CD14-positive monocyte (primary cell): ENCODE data around the gene SLC38A8. TPM values are rescaled to one million over a fixed set of nuclear protein-coding genes. Genes with fewer than 3 reads are reported as not detected.

ENCODE experiments used
- DNase-seq, 3 donors: peaks; one replicate each; pipeline ENCODE4 v3.0.0-alpha.2; 2011 to 2022
- H2AFZ ChIP-seq: 2 replicates; pipeline ENCODE4 v1.6.0; 2012; ENCODE audit warnings: mild to moderate bottlenecking, low read depth, low read length, inconsistent platforms; ENCODE audit not compliant: insufficient read depth, poor library complexity, severe bottlenecking
- H3K27ac ChIP-seq, 2 donors: 1 replicate in 1 of 2; 2 replicates in 1 of 2; pipeline ENCODE4 v1.5.1; 2012 to 2013; ENCODE audit warnings: low read length in 2 of 2, control low read depth in 1 of 2, inconsistent platforms in 1 of 2, low read depth in 1 of 2, mild to moderate bottlenecking in 1 of 2
- H3K27me3 ChIP-seq, 2 donors: one replicate each; pipeline versions ENCODE4 v1.6.0 to v1.6.1; 2011 to 2013; ENCODE audit warnings: low read length in 2 of 2; ENCODE audit not compliant: control insufficient read depth in 2 of 2, insufficient read depth in 2 of 2
- H3K36me3 ChIP-seq, 2 donors: replicated peaks in 1 of 2; 1 replicate in 1 of 2; 2 replicates in 1 of 2; pipeline versions ENCODE4 v1.5.1 to v1.6.1; 2012 to 2013; ENCODE audit warnings: low read length in 2 of 2, control low read depth in 1 of 2, inconsistent platforms in 1 of 2, mild to moderate bottlenecking in 1 of 2; ENCODE audit not compliant: insufficient read depth in 2 of 2, control insufficient read depth in 1 of 2
- H3K4me1 ChIP-seq, 2 donors: 1 replicate in 1 of 2; 2 replicates in 1 of 2; pipeline versions ENCODE4 v1.5.1 to v1.6.1; 2012 to 2013; ENCODE audit warnings: low read length in 2 of 2, control low read depth in 1 of 2, inconsistent platforms in 1 of 2, mild to moderate bottlenecking in 1 of 2, moderate library complexity in 1 of 2; ENCODE audit not compliant: insufficient read depth in 2 of 2, control insufficient read depth in 1 of 2
- H3K4me2 ChIP-seq: replicated peaks from 2 replicates; pipeline ENCODE3; 2012; ENCODE audit warnings: low read length, moderate library complexity, mild to moderate bottlenecking; ENCODE audit not compliant: poor library complexity, severe bottlenecking; ENCODE audit errors: extremely low read depth
- H3K4me3 ChIP-seq, 3 experiments: fragments of 200-600 bp in 1 of 3; sonication (generic) in 1 of 3; replicated peaks in 1 of 3; 1 replicate in 2 of 3; 2 replicates in 1 of 3; pipeline ENCODE4 v1.5.1; 2011 to 2013; ENCODE audit warnings: low read length in 3 of 3, mild to moderate bottlenecking in 3 of 3, control low read depth in 2 of 3, low read depth in 2 of 3, inconsistent platforms in 1 of 3, moderate library complexity in 1 of 3
- H3K79me2 ChIP-seq: 2 replicates; pipeline ENCODE4 v1.6.0; 2012; ENCODE audit warnings: mild to moderate bottlenecking, control low read depth, inconsistent platforms, low read length, moderate library complexity; ENCODE audit not compliant: insufficient read depth
- H3K9ac ChIP-seq: 2 replicates; pipeline ENCODE4 v1.6.0; 2017; ENCODE audit warnings: low read length, mild to moderate bottlenecking; ENCODE audit not compliant: insufficient read depth, poor library complexity, severe bottlenecking
- H3K9me3 ChIP-seq, 2 donors: replicated peaks in 1 of 2; 1 replicate in 1 of 2; 2 replicates in 1 of 2; pipeline versions ENCODE4 v1.5.1 to v1.6.1; 2012 to 2013; ENCODE audit warnings: low read length in 2 of 2, control low read depth in 1 of 2; ENCODE audit not compliant: control insufficient read depth in 1 of 2, insufficient read depth in 1 of 2
- H4K20me1 ChIP-seq: 2 replicates; pipeline ENCODE4 v1.6.0; 2012; ENCODE audit warnings: mild to moderate bottlenecking, low read length, control low read depth, moderate library complexity; ENCODE audit not compliant: insufficient read depth
- H3K27ac Mint-ChIP-seq, 7 donors: one replicate each; pipeline ENCODE4 v1.8.0; 2020; ENCODE audit warnings: mild to moderate bottlenecking in 7 of 7, mixed read lengths in 7 of 7, moderate library complexity in 6 of 7, inconsistent platforms in 2 of 7
- H3K27me3 Mint-ChIP-seq, 3 donors: one replicate each; pipeline ENCODE4 v1.8.0; 2021 to 2022; ENCODE audit warnings: low read depth in 3 of 3, mild to moderate bottlenecking in 3 of 3, mixed read lengths in 3 of 3, moderate library complexity in 3 of 3, inconsistent platforms in 1 of 3
- H3K36me3 Mint-ChIP-seq, 2 donors: one replicate each; pipeline ENCODE4 v1.8.0; 2020; ENCODE audit warnings: mixed read lengths in 2 of 2, inconsistent platforms in 1 of 2, mild to moderate bottlenecking in 1 of 2
- H3K4me1 Mint-ChIP-seq: one replicate; pipeline ENCODE4 v1.8.0; 2020; ENCODE audit warnings: mild to moderate bottlenecking, mixed read lengths
- H3K4me3 Mint-ChIP-seq, 2 donors: one replicate each; pipeline ENCODE4 v1.8.0; 2020; ENCODE audit warnings: mild to moderate bottlenecking in 2 of 2, mixed read lengths in 2 of 2, moderate library complexity in 1 of 2
- H3K9me3 Mint-ChIP-seq, 7 donors: one replicate each; pipeline ENCODE4 v1.8.0; 2020 to 2022; ENCODE audit warnings: mixed read lengths in 7 of 7, mild to moderate bottlenecking in 6 of 7, moderate library complexity in 6 of 7, inconsistent platforms in 2 of 7
- CTCF ChIP-seq: fragments of 200-600 bp; IDR thresholded peaks from one replicate; pipeline ENCODE4 v1.8.0; 2022; ENCODE audit warnings: antibody characterized with exemption, mild to moderate bottlenecking
- WGBS: methylation state at CpG from one replicate; pipeline ENCODE4 v1.1.5; 2013; ENCODE audit warnings: missing lambda C conversion rate; ENCODE audit not compliant: insufficient coverage; 5-methylcytosine and 5-hydroxymethylcytosine counted together
- intact Hi-C, 2 donors: fragments of 100-400 bp; cut with micrococcal nuclease; formaldehyde crosslinking; loops; one replicate each; pipeline versions ENCODE4 v1.15.0 to v1.15.1; 2023
- polyA plus RNA-seq, 3 donors: library from polyadenylated mRNA; depleted of rRNA in 1 of 3; unstranded in 2 of 3; stranded (reverse) in 1 of 3; fragments of 300-500 nt in 2 of 3; fragments of >200 nt in 1 of 3; fragmentation: Illumina TruSeq in 2 of 3; gene quantifications; 1 replicate in 2 of 3; 2 replicates in 1 of 3; pipeline ENCODE4 v1.2.3, GENCODE V29; 2012 to 2021

The SLC38A8 gene
- polyA plus RNA-seq, 3 donors, result not detected

- H3K9me3 ChIP-seq, result no peaks in the 10 kb centered on the region
- peaks cover 52 to 75% of the 10 kb centered on the region in 2 donors for H3K36me3 ChIP-seq
- peak overlapping the region in 3 of 7 donors; percentile 1 to 39 (median 2) for H3K27ac Mint-ChIP-seq
- peaks cover 51 to 60% of the 10 kb centered on the region in 2 donors for H3K4me1 ChIP-seq
- no peaks in the 10 kb centered on the region for H3K27me3 ChIP-seq
- H3K36me3 Mint-ChIP-seq, result peaks cover 72% of the 10 kb centered on the region in 2 donors
- intact Hi-C loops, result loop anchor here (5.0 kb wide), 2 partner anchors 45 to 100 kb away; partner anchors contain the start of gene TAF1C (in 1 of the 2)
- DNase-seq, result no peak
- H4K20me1 ChIP-seq, result peaks cover 10% of the 10 kb centered on the region
- H3K4me3 ChIP-seq, result no peak overlapping the region
- 57% methylated on average over 9 of the region's 11 CpGs for WGBS
- H3K79me2 ChIP-seq, result peaks cover 32% of the 10 kb centered on the region
- H3K9ac ChIP-seq, result no peak overlapping the region
- no peak overlapping the region for H3K4me3 Mint-ChIP-seq
- peaks cover 0 to 3% (median 0%) of the 10 kb centered on the region in 3 donors for H3K27me3 Mint-ChIP-seq
- no peak overlapping the region for H3K27ac ChIP-seq
- TF ChIP-seq CTCF, result no peak
- H3K4me2 ChIP-seq, result no peak overlapping the region
- H3K4me1 Mint-ChIP-seq, result peaks cover 58% of the 10 kb centered on the region
- no peak overlapping the region for H2AFZ ChIP-seq
- no peaks in the 10 kb centered on the region for H3K9me3 Mint-ChIP-seq
Observed at GRCh38 chr16:84087466-84088151, 45.0 kb upstream of the SLC38A8 start.

GRCh38 chr16:84087001-84087400 lies 44.4 kb upstream of the SLC38A8 start:
- Histone ChIP-seq H3K4me2 (no peak overlapping the region), H3K27me3 (no peaks in the 10 kb centered on the region), H3K79me2 (peaks cover 32% of the 10 kb centered on the region), H3K9me3 (no peaks in the 10 kb centered on the region), H3K4me1 (peaks cover 57 to 66% of the 10 kb centered on the region in 2 donors), H3K27ac (no peak overlapping the region), H2AFZ (no peak overlapping the region), H3K4me3 (no peak overlapping the region), H4K20me1 (peaks cover 10% of the 10 kb centered on the region), H3K9ac (no peak overlapping the region), H3K36me3 (peaks cover 45 to 70% of the 10 kb centered on the region in 2 donors)
- H3K9me3 Mint-ChIP-seq, result no peaks in the 10 kb centered on the region
- DNase-seq, result no peak
- WGBS, result 58% methylated on average over 3 of the region's 12 CpGs
- TF ChIP-seq CTCF, result no peak
- peaks cover 0 to 3% (median 0%) of the 10 kb centered on the region in 3 donors for H3K27me3 Mint-ChIP-seq
- intact Hi-C loops, result loop anchor here (5.0 kb wide), 2 partner anchors 45 to 100 kb away; partner anchors contain the start of gene TAF1C (in 1 of the 2)
- H3K36me3 Mint-ChIP-seq, result peaks cover 70% of the 10 kb centered on the region in 2 donors
- H3K4me3 Mint-ChIP-seq, result no peak overlapping the region
- H3K27ac Mint-ChIP-seq, result peak overlapping the region in 2 of 7 donors; percentile 41 to 50
- H3K4me1 Mint-ChIP-seq, result peaks cover 63% of the 10 kb centered on the region
